Smooth muscle cell (in vitro differentiated cells): ENCODE results near the gene CHAT. TPM values are rescaled to one million over a fixed set of nuclear protein-coding genes. Genes with fewer than 3 reads are reported as not detected.

Experiments used
- DNase-seq: peaks from one replicate; lab custom pipeline; 2025; ENCODE audit not compliant: unreplicated experiment; lab: John Stamatoyannopoulos, UW
- H2AFZ ChIP-seq: fragments of 200-600 bp; sonication (generic); 2 replicates; pipeline ENCODE4 v1.6.0; 2016; ENCODE audit warnings: antibody characterized with exemption, low read depth, mild to moderate bottlenecking
- H3F3A ChIP-seq: fragments of 200-600 bp; sonication (generic); 2 replicates; pipeline ENCODE4 v1.6.0; 2017; ENCODE audit warnings: antibody characterized with exemption, low read depth
- H3K27ac ChIP-seq: fragments of 200-600 bp; sonication (generic); 2 replicates; pipeline ENCODE4 v1.5.1; 2016; ENCODE audit warnings: low read depth, mild to moderate bottlenecking
- H3K27me3 ChIP-seq: fragments of 200-600 bp; sonication (generic); 2 replicates; pipeline ENCODE4 v1.6.1; 2016; ENCODE audit warnings: low read depth, mild to moderate bottlenecking
- H3K36me3 ChIP-seq: fragments of 200-600 bp; sonication (generic); 2 replicates; pipeline ENCODE4 v1.5.1; 2016; ENCODE audit warnings: low read depth
- H3K4me1 ChIP-seq: fragments of 200-600 bp; sonication (generic); 2 replicates; pipeline ENCODE4 v1.5.1; 2016; ENCODE audit warnings: low read depth
- H3K4me2 ChIP-seq: fragments of 200-600 bp; sonication (generic); 2 replicates; pipeline ENCODE4 v1.6.0; 2016; ENCODE audit warnings: mild to moderate bottlenecking
- H3K4me3 ChIP-seq: fragments of 200-600 bp; sonication (generic); 2 replicates; pipeline ENCODE4 v1.5.1; 2016; ENCODE audit warnings: mild to moderate bottlenecking
- H3K79me2 ChIP-seq: fragments of 200-600 bp; sonication (generic); 2 replicates; pipeline ENCODE4 v1.6.0; 2016; ENCODE audit warnings: low read depth, mild to moderate bottlenecking
- H3K9ac ChIP-seq: fragments of 200-600 bp; sonication (generic); 2 replicates; pipeline ENCODE4 v1.6.0; 2016; ENCODE audit warnings: low read depth
- H3K9me3 ChIP-seq: fragments of 200-600 bp; sonication (generic); replicated peaks from 2 replicates; pipeline ENCODE4 v1.5.1; 2016; ENCODE audit warnings: low read depth
- H4K20me1 ChIP-seq: fragments of 200-600 bp; sonication (generic); 2 replicates; pipeline ENCODE4 v1.6.0; 2016; ENCODE audit warnings: low read depth
- CTCF ChIP-seq: fragments of 200-600 bp; sonication (generic); IDR thresholded peaks from 2 replicates; pipeline ENCODE4 v1.5.1; 2017; ENCODE audit warnings: borderline replicate concordance, mild to moderate bottlenecking, antibody characterized with exemption; ENCODE audit not compliant: insufficient read depth, poor library complexity, severe bottlenecking
- WGBS: methylation state at CpG from one replicate; pipeline ENCODE4 v1.1.7; 2016; ENCODE audit warnings: low lambda C conversion rate; 5-methylcytosine and 5-hydroxymethylcytosine counted together
- polyA plus RNA-seq: library from polyadenylated mRNA; unstranded; fragments of >200 nt; fragmentation: Nextera tagmentation; extraction: Ambion mirVana; gene quantifications from 2 replicates; pipeline ENCODE4 v1.2.1, GENCODE V29; 2016
- total RNA-seq: library from RNA; depleted of rRNA; stranded (reverse); fragments of >200 nt; gene quantifications from 2 replicates; pipeline ENCODE4 v1.2.3, GENCODE V29; 2014

Gene CHAT
- total and polyA plus RNA-seq, 2 experiments from 2014 or later = not detected

GRCh38 chr10:49619613-49620012 lies 5.8 kb downstream of the CHAT start:
- H3K27me3 ChIP-seq = peaks cover 58% of the 10 kb centered on the region
- 72% methylated on average over 10 of the region's 10 CpGs for WGBS
- H3K4me3 ChIP-seq = no peak overlapping the region
- no peaks in the 10 kb centered on the region for H3K36me3 ChIP-seq
- no peaks in the 10 kb centered on the region for H3F3A ChIP-seq
- H3K4me2 ChIP-seq = no peak overlapping the region
- H4K20me1 ChIP-seq = no peaks in the 10 kb centered on the region
- no peak overlapping the region for H2AFZ ChIP-seq
- H3K9me3 ChIP-seq = no peaks in the 10 kb centered on the region
- no peaks in the 10 kb centered on the region for H3K79me2 ChIP-seq
- no peaks in the 10 kb centered on the region for H3K4me1 ChIP-seq
- H3K27ac ChIP-seq = no peak overlapping the region
- DNase-seq = no peak
- TF ChIP-seq CTCF = no peak
- no peak overlapping the region for H3K9ac ChIP-seq

- H3K9ac ChIP-seq = no peak overlapping the region
- H3K4me3 ChIP-seq = no peak overlapping the region
- no peak for TF ChIP-seq CTCF
- H3K4me2 ChIP-seq = no peak overlapping the region
- no peaks in the 10 kb centered on the region for H3K4me1 ChIP-seq
- H3K36me3 ChIP-seq = no peaks in the 10 kb centered on the region
- H3F3A ChIP-seq = no peaks in the 10 kb centered on the region
- H3K9me3 ChIP-seq = no peaks in the 10 kb centered on the region
- H3K27me3 ChIP-seq = peaks cover 51% of the 10 kb centered on the region
- no peak for DNase-seq
- H2AFZ ChIP-seq = no peak overlapping the region
- no peaks in the 10 kb centered on the region for H3K79me2 ChIP-seq
- no peaks in the 10 kb centered on the region for H4K20me1 ChIP-seq
- 92% methylated on average over 12 of the region's 12 CpGs for WGBS
- no peak overlapping the region for H3K27ac ChIP-seq
These were observed 6.5 kb downstream of the CHAT start for GRCh38 chr10:49620286-49620810.

- Histone ChIP-seq H3K9ac (no peak overlapping the region), H4K20me1 (no peaks in the 10 kb centered on the region), H3K36me3 (no peaks in the 10 kb centered on the region), H3K27ac (no peak overlapping the region), H3K4me1 (no peaks in the 10 kb centered on the region), H3F3A (no peaks in the 10 kb centered on the region), H3K4me3 (no peak overlapping the region), H2AFZ (no peak overlapping the region), H3K9me3 (no peaks in the 10 kb centered on the region), H3K4me2 (no peak overlapping the region), H3K27me3 (peaks cover 45% of the 10 kb centered on the region), H3K79me2 (no peaks in the 10 kb centered on the region)
- WGBS = 82% methylated on average over 6 of the region's 6 CpGs
- no peak for DNase-seq
- no peak for TF ChIP-seq CTCF
These were observed 7.1 kb downstream of the CHAT start for GRCh38 chr10:49620841-49621378.

GRCh38 chr10:49621561-49621960 lies 7.7 kb downstream of the CHAT start:
- no peaks in the 10 kb centered on the region for H3K36me3 ChIP-seq
- no peak overlapping the region for H3K27ac ChIP-seq
- H3K27me3 ChIP-seq = peaks cover 39% of the 10 kb centered on the region
- no peaks in the 10 kb centered on the region for H4K20me1 ChIP-seq
- H3K9me3 ChIP-seq = no peaks in the 10 kb centered on the region
- H3K79me2 ChIP-seq = no peaks in the 10 kb centered on the region
- no peaks in the 10 kb centered on the region for H3K4me1 ChIP-seq
- no peak overlapping the region for H2AFZ ChIP-seq
- H3F3A ChIP-seq = no peaks in the 10 kb centered on the region
- DNase-seq = no peak
- no peak overlapping the region for H3K4me2 ChIP-seq
- 77% methylated on average over 6 of the region's 6 CpGs for WGBS
- no peak for TF ChIP-seq CTCF
- no peak overlapping the region for H3K9ac ChIP-seq
- no peak overlapping the region for H3K4me3 ChIP-seq
